ENCODE data around the gene SNRNP27.

GRCh38 chr2:69926849-69927515 is 33.2 kb downstream of the SNRNP27 start:
- TF ChIP-seq ZNF282 (CRISPR knock-in tag; IDR thresholded peaks at IDR 0.05), result no peak
- TF ChIP-seq EZH2 (IDR thresholded peaks at IDR 0.05; ENCODE audit: borderline replicate concordance, low read depth, low read length), result no peak
- TF ChIP-seq PPARD (CRISPR knock-in tag; IDR thresholded peaks at IDR 0.05), result no peak
- TF ChIP-seq, protein P1, sequence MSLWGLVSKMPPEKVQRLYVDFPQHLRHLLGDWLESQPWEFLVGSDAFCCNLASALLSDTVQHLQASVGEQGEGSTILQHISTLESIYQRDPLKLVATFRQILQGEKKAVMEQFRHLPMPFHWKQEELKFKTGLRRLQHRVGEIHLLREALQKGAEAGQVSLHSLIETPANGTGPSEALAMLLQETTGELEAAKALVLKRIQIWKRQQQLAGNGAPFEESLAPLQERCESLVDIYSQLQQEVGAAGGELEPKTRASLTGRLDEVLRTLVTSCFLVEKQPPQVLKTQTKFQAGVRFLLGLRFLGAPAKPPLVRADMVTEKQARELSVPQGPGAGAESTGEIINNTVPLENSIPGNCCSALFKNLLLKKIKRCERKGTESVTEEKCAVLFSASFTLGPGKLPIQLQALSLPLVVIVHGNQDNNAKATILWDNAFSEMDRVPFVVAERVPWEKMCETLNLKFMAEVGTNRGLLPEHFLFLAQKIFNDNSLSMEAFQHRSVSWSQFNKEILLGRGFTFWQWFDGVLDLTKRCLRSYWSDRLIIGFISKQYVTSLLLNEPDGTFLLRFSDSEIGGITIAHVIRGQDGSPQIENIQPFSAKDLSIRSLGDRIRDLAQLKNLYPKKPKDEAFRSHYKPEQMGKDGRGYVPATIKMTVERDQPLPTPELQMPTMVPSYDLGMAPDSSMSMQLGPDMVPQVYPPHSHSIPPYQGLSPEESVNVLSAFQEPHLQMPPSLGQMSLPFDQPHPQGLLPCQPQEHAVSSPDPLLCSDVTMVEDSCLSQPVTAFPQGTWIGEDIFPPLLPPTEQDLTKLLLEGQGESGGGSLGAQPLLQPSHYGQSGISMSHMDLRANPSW (CRISPR knock-in tag; IDR thresholded peaks at IDR 0.05), result no peak
- TF ChIP-seq PHF8 (IDR thresholded peaks at IDR 0.05; ENCODE audit: borderline replicate concordance, low read length), result no peak
- TF ChIP-seq BHLHE40 (IDR thresholded peaks at IDR 0.05; ENCODE audit: low read length), result no peak
- TF ChIP-seq, protein P2, sequence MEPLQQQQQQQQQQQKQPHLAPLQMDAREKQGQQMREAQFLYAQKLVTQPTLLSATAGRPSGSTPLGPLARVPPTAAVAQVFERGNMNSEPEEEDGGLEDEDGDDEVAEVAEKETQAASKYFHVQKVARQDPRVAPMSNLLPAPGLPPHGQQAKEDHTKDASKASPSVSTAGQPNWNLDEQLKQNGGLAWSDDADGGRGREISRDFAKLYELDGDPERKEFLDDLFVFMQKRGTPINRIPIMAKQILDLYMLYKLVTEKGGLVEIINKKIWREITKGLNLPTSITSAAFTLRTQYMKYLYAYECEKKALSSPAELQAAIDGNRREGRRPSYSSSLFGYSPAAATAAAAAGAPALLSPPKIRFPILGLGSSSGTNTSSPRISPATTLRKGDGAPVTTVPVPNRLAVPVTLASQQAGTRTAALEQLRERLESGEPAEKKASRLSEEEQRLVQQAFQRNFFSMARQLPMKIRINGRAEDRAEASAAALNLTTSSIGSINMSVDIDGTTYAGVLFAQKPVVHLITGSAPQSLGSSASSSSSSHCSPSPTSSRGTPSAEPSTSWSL (CRISPR knock-in tag; IDR thresholded peaks at IDR 0.05; ENCODE audit: borderline replicate concordance), result no peak
- TF ChIP-seq, protein P3, sequence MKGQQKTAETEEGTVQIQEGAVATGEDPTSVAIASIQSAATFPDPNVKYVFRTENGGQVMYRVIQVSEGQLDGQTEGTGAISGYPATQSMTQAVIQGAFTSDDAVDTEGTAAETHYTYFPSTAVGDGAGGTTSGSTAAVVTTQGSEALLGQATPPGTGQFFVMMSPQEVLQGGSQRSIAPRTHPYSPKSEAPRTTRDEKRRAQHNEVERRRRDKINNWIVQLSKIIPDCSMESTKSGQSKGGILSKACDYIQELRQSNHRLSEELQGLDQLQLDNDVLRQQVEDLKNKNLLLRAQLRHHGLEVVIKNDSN (CRISPR knock-in tag; IDR thresholded peaks at IDR 0.05), result no peak
- TF ChIP-seq XRCC3 (IDR thresholded peaks at IDR 0.05), result no peak
- TF ChIP-seq SMARCA5 (IDR thresholded peaks at IDR 0.05), result no peak
- no peak for TF ChIP-seq ZNF830 (CRISPR knock-in tag; IDR thresholded peaks at IDR 0.05)
